Brain microvascular endothelial cell (primary cell): Measurements from ENCODE around the gene NRIP3.

Source experiments
- DNase-seq: peaks from one replicate; pipeline ENCODE4 v3.0.0-alpha.2; 2020
- H3K27ac ChIP-seq: fragments of 250-450 bp; sonication (Bioruptor Pico); 2 replicates; pipeline ENCODE4 v1.5.1; 2020; ENCODE audit warnings: mild to moderate bottlenecking, moderate library complexity
- H3K27me3 ChIP-seq: fragments of 250-450 bp; sonication (Bioruptor Pico); replicated peaks from 2 replicates; pipeline ENCODE4 v1.5.1; 2020; ENCODE audit warnings: mild to moderate bottlenecking
- H3K36me3 ChIP-seq: fragments of 250-450 bp; sonication (Bioruptor Pico); replicated peaks from 2 replicates; pipeline ENCODE4 v1.5.1; 2020; ENCODE audit warnings: mild to moderate bottlenecking
- H3K4me3 ChIP-seq: 2 replicates; pipeline ENCODE4 v1.5.1; 2011; ENCODE audit warnings: low read depth, mild to moderate bottlenecking, control low read depth, low read length, moderate library complexity
- in situ Hi-C: cut with HindIII; loops from 2 replicates; pipeline ENCODE4 v1.10.0; 2017; ENCODE audit warnings: low sequenced_read_pairs, low pct_ligation_motif_present
- TF ChIP-seq, protein P1 (sequence below): IDR thresholded peaks from 2 replicates; pipeline ENCODE4 v1.5.1; 2011; ENCODE audit warnings: low read depth, mild to moderate bottlenecking, moderate library complexity, low read length, control low read depth, inconsistent platforms; ENCODE audit errors: missing control alignments

The NRIP3 gene

DNA sequence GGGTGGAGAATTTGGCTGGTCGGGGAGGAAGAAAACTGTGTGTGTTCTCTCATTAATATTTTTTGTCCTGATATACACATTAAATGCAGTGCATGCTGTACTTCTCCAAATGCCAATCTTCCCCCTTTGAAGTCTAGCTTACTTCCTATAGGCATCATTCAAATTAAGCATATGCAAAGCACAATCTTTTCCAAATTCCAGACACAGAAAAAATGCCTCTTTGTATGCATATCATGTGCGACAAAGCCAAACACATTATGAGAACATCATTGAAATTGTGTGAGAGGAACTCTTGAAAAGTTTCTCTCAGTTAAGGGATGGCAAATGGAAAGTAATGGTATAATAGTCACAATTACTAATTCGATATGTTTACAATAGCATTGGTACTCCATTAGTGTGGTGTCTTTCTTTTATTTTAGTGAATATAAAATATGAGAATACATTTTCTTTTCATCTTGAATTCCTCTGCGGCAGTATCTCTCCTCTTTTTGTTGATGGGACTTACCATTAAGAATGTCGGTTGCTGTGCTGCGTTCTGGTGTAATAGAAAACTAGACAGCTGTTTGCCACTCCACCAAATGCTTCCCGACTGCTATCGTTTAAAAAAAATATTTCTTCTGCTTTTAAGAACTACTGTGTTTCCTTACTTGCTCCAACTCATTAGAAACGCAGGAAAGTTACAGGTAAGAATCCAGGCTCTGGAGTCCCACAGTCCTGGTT is 19.3 kb upstream of the NRIP3 start:
- H3K36me3 ChIP-seq = no peaks in the 10 kb centered on the region
- H3K27me3 ChIP-seq = no peaks in the 10 kb centered on the region
- DNase-seq = no peak
- H3K27ac ChIP-seq = no peak overlapping the region
- TF ChIP-seq, protein P1, sequence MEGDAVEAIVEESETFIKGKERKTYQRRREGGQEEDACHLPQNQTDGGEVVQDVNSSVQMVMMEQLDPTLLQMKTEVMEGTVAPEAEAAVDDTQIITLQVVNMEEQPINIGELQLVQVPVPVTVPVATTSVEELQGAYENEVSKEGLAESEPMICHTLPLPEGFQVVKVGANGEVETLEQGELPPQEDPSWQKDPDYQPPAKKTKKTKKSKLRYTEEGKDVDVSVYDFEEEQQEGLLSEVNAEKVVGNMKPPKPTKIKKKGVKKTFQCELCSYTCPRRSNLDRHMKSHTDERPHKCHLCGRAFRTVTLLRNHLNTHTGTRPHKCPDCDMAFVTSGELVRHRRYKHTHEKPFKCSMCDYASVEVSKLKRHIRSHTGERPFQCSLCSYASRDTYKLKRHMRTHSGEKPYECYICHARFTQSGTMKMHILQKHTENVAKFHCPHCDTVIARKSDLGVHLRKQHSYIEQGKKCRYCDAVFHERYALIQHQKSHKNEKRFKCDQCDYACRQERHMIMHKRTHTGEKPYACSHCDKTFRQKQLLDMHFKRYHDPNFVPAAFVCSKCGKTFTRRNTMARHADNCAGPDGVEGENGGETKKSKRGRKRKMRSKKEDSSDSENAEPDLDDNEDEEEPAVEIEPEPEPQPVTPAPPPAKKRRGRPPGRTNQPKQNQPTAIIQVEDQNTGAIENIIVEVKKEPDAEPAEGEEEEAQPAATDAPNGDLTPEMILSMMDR = no peak
- no peak overlapping the region for H3K4me3 ChIP-seq
- in situ Hi-C loops = no loop called here

DNA sequence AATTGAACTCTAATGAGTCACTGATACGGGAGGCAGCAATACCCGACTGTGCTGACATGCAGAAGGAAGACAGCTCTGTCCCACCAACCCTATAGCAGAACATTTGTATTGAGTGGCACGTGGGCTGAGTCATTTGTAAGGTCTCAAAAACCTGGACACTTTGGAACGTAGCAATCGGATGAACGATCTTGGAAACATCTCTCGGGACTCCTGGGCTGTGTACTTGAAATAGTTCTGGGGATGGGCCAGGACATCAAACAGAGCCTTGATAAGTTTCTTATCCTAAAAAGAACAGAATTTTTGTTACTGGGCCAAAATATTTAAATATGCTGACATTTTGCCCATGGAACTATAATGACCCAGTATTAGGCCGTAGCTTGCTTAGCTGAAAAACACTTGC is 17.1 kb upstream of the NRIP3 start:
- TF ChIP-seq, protein P1 = no peak
- H3K36me3 ChIP-seq = no peaks in the 10 kb centered on the region
- H3K27ac ChIP-seq = no peak overlapping the region
- peak; percentile 64 for DNase-seq
- H3K4me3 ChIP-seq = no peak overlapping the region
- no peaks in the 10 kb centered on the region for H3K27me3 ChIP-seq
- in situ Hi-C loops = no loop called here

DNA sequence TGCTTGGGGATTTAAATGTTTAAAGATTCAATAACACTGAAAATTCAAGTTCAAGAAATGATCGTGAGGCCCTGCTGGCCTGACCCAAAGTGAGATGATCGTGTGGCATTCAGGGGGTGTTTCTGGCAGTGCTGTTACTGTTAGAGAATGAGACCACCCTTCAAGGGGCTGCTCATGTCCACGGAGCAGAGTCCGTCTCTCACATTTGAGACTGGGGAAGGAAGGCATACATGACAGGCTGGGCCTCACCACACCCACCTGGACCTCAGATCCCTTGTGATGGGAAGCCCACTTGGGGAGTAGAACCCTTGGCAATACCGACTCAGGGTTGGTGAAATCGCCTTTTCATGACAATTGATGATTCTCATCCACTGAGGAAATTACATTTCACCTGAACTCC is 16.1 kb upstream of the NRIP3 start:
- H3K27me3 ChIP-seq = no peaks in the 10 kb centered on the region
- H3K27ac ChIP-seq = no peak overlapping the region
- TF ChIP-seq, protein P1 = no peak
- in situ Hi-C loops = no loop called here
- H3K36me3 ChIP-seq = no peaks in the 10 kb centered on the region
- H3K4me3 ChIP-seq = no peak overlapping the region
- DNase-seq = no peak

DNA sequence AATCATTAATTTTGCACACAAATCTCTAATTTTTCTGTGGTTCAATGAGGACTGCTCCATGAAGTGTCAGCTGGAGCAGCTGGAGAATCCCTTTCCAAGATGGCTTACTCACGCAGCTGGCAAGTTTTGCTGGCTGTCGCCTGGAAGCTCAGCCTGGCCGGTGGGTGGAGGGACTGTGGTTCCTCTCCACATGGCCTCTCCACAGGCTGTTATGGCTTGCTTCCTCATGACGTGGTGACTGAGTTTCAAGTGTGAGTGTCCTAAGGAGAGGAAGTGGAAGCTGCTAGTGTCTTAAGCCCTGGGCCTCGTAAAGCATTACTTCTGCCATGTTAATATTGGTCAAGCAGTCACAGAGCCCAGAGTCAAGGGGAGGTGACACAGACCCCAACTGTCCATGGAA is 14.0 kb upstream of the NRIP3 start:
- no peaks in the 10 kb centered on the region for H3K27me3 ChIP-seq
- TF ChIP-seq, protein P1 = no peak
- no peak overlapping the region for H3K4me3 ChIP-seq
- DNase-seq = no peak
- in situ Hi-C loops = no loop called here
- no peak overlapping the region for H3K27ac ChIP-seq
- H3K36me3 ChIP-seq = no peaks in the 10 kb centered on the region

DNA sequence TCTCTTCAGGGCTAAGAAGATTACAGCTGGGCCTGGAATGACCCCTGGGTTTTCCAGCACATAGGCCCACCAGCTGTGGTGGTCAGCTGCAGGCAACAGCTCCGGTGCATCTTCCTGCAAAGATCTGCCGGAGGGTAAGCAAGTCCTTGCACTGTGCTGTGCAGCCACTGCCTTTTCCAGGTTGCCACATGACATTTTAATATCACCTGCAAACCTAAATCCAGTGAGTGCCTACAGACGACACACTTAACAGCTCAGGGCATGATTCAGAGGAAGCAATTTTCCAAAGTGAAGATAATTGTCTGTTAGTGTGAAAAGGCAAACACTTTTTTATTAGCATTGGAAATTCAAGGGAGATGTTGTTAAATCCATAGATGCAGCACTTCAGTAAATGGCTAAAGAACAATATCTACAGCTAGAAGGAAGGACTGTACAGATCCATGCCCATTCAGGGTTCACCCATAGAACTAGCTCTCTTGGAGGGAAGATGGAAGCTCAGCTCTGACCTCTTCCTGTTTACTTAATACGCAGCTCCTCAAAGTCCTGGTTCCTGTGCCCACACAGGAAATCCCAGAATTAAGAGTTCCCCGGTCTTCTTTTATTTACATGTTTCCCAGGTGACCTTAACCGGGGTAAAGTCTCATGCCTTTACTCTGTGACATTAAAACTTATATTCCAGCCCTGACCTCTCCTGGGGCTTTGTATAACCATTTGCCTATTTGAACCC is 13.3 kb upstream of the NRIP3 start:
- DNase-seq = no peak
- no peaks in the 10 kb centered on the region for H3K27me3 ChIP-seq
- in situ Hi-C loops = no loop called here
- H3K36me3 ChIP-seq = no peaks in the 10 kb centered on the region
- no peak overlapping the region for H3K27ac ChIP-seq
- TF ChIP-seq, protein P1 = no peak
- no peak overlapping the region for H3K4me3 ChIP-seq
